IMR-90 (cell line): ENCODE results near the gene ELMO1. TPM values are rescaled to one million over a fixed set of nuclear protein-coding genes. Genes with fewer than 3 reads are reported as not detected.

Experiments
- ATAC-seq: fragments of 200-7000 bp; cut with Tn5 transposase; 2 replicates; pipeline ENCODE4 v1.9.1; 2020; ENCODE audit warnings: low read depth, mild to moderate bottlenecking, moderate library complexity
- BruUV-seq: library from RNA; stranded (reverse); fragments of 400-500 nt; replicated peaks from 2 replicates; lab custom pipeline; 2021; lab: Mats Ljungman, UMichigan
- CTCF ChIA-PET: fragments of 300-600 bp; formaldehyde crosslinking; extraction: SDS; loops from one replicate; lab custom pipeline; 2021; ENCODE audit warnings: antibody characterized with exemption; lab: Yijun Ruan, JAX
- POLR2A ChIA-PET: fragments of 300-600 bp; sonication (Branson Sonifier 250); formaldehyde crosslinking; loops from one replicate; lab custom pipeline; 2022; ENCODE audit warnings: antibody characterized with exemption; ENCODE audit not compliant: unreplicated experiment; lab: Charles Lee
- DNase-seq: peaks from one replicate; pipeline ENCODE4 v3.0.0; 2013
- H2AFZ ChIP-seq: replicated peaks from 2 replicates; pipeline ENCODE3; 2013; ENCODE audit warnings: low read length, mild to moderate bottlenecking; ENCODE audit not compliant: poor library complexity
- H2AK5ac ChIP-seq: 2 replicates; pipeline ENCODE4 v1.6.1; 2013; ENCODE audit warnings: low read depth, low read length, inconsistent platforms
- H2AK9ac ChIP-seq: replicated peaks from 2 replicates; pipeline ENCODE3; 2013; ENCODE audit warnings: mild to moderate bottlenecking, low read depth, low read length, moderate library complexity; ENCODE audit not compliant: poor library complexity
- H2BK120ac ChIP-seq: 2 replicates; pipeline ENCODE4 v1.6.1; 2013; ENCODE audit warnings: low read depth, low read length, inconsistent platforms
- H2BK15ac ChIP-seq: 3 replicates; pipeline ENCODE4 v1.6.1; 2013; ENCODE audit warnings: low read depth, low read length, inconsistent platforms
- H2BK20ac ChIP-seq: 2 replicates; pipeline ENCODE4 v1.6.1; 2013; ENCODE audit warnings: low read depth, mild to moderate bottlenecking, inconsistent platforms, low read length, moderate library complexity
- H2BK5ac ChIP-seq: 2 replicates; pipeline ENCODE4 v1.6.1; 2013; ENCODE audit warnings: mild to moderate bottlenecking, low read depth, low read length, inconsistent platforms; ENCODE audit not compliant: poor library complexity, severe bottlenecking
- H3K14ac ChIP-seq: replicated peaks from 2 replicates; pipeline ENCODE4 v1.6.1; 2013; ENCODE audit warnings: low read depth, low read length, inconsistent platforms
- H3K18ac ChIP-seq: 2 replicates; pipeline ENCODE4 v1.6.1; 2013; ENCODE audit warnings: low read depth, low read length, control low read depth
- H3K23ac ChIP-seq: 2 replicates; pipeline ENCODE4 v1.6.1; 2013; ENCODE audit warnings: low read depth, low read length, inconsistent platforms
- H3K27ac ChIP-seq: 2 replicates; pipeline ENCODE4 v1.5.1; 2013; ENCODE audit warnings: mild to moderate bottlenecking, control low read depth, low read length; ENCODE audit not compliant: insufficient read depth
- H3K27me3 ChIP-seq: 2 replicates; pipeline ENCODE4 v1.6.1; 2013; ENCODE audit warnings: low read length; ENCODE audit not compliant: control insufficient read depth, insufficient read depth
- H3K36me3 ChIP-seq: 2 replicates; pipeline ENCODE4 v1.6.1; 2013; ENCODE audit warnings: low read length, mixed read lengths; ENCODE audit not compliant: control insufficient read depth, insufficient read depth
- H3K4ac ChIP-seq: 2 replicates; pipeline ENCODE4 v1.6.1; 2013; ENCODE audit warnings: low read depth, low read length, inconsistent platforms
- H3K4me1 ChIP-seq: 2 replicates; pipeline ENCODE4 v1.6.1; 2013; ENCODE audit warnings: low read length, mixed read lengths; ENCODE audit not compliant: control insufficient read depth, insufficient read depth
- H3K4me2 ChIP-seq: 2 replicates; pipeline ENCODE4 v1.6.1; 2013; ENCODE audit warnings: low read depth, mild to moderate bottlenecking, control low read depth, low read length, moderate library complexity
- H3K4me3 ChIP-seq: 2 replicates; pipeline ENCODE4 v1.5.1; 2013; ENCODE audit warnings: low read depth, mild to moderate bottlenecking, control low read depth, low read length, moderate library complexity; ENCODE audit not compliant: insufficient read depth
- H3K56ac ChIP-seq: 2 replicates; pipeline ENCODE4 v1.6.1; 2013; ENCODE audit warnings: low read length, inconsistent platforms; ENCODE audit not compliant: insufficient read depth; ENCODE audit errors: extremely low read depth
- H3K79me1 ChIP-seq, 2 experiments: 2 replicates each; pipeline ENCODE4 v1.6.1; 2013; ENCODE audit warnings: low read length in 2 of 2, inconsistent platforms in 1 of 2, low read depth in 1 of 2
- H3K9ac ChIP-seq: 2 replicates; pipeline ENCODE4 v1.6.1; 2013; ENCODE audit warnings: low read depth, low read length, control low read depth
- H3K9me1 ChIP-seq: 2 replicates; pipeline ENCODE4 v1.6.1; 2013; ENCODE audit warnings: low read length, inconsistent platforms; ENCODE audit not compliant: insufficient read depth
- H3K9me3 ChIP-seq: 2 replicates; pipeline ENCODE4 v1.6.1; 2013; ENCODE audit warnings: low read length; ENCODE audit not compliant: control insufficient read depth, insufficient read depth
- H4K20me1 ChIP-seq: 2 replicates; pipeline ENCODE4 v1.6.1; 2013; ENCODE audit warnings: low read length, inconsistent platforms; ENCODE audit not compliant: insufficient read depth
- H4K5ac ChIP-seq: 2 replicates; pipeline ENCODE4 v1.6.1; 2013; ENCODE audit warnings: mild to moderate bottlenecking, low read depth, low read length, control low read depth
- H4K8ac ChIP-seq, 2 experiments: 2 replicates each; pipeline ENCODE4 v1.6.1; 2013; ENCODE audit warnings: low read depth in 2 of 2, low read length in 2 of 2, control low read depth in 1 of 2, inconsistent platforms in 1 of 2
- H4K91ac ChIP-seq: 2 replicates; pipeline ENCODE4 v1.6.1; 2013; ENCODE audit warnings: low read depth, low read length, inconsistent platforms; ENCODE audit not compliant: insufficient read depth
- CHD1 ChIP-seq: IDR thresholded peaks from 2 replicates; pipeline ENCODE4 v1.6.1; 2012; ENCODE audit warnings: low read depth, low read length, improper control_type of control experiment
- MAFK ChIP-seq: IDR thresholded peaks from 2 replicates; pipeline ENCODE4 v1.6.1; 2012; ENCODE audit warnings: low read depth, low read length, improper control_type of control experiment
- MAZ ChIP-seq: IDR thresholded peaks from 2 replicates; pipeline ENCODE4 v1.6.1; 2012; ENCODE audit warnings: low read depth, mild to moderate bottlenecking, low read length, improper control_type of control experiment, moderate library complexity, borderline replicate concordance
- MXI1 ChIP-seq: IDR thresholded peaks from 2 replicates; pipeline ENCODE4 v1.6.1; 2012; ENCODE audit warnings: low read depth, mild to moderate bottlenecking, low read length, moderate library complexity, borderline replicate concordance
- NFE2L2 ChIP-seq: fragments of 150-350 bp; IDR thresholded peaks from 2 replicates; pipeline ENCODE4 v1.6.1; 2016; ENCODE audit warnings: low read depth, mild to moderate bottlenecking, low read length
- POLR2A ChIP-seq: IDR thresholded peaks from 2 replicates; pipeline ENCODE4 v1.6.1; 2012; ENCODE audit warnings: mild to moderate bottlenecking, low read depth, low read length
- RAD21 ChIP-seq: IDR thresholded peaks from 2 replicates; pipeline ENCODE4 v1.6.1; 2012; ENCODE audit warnings: low read length, improper control_type of control experiment
- RCOR1 ChIP-seq: IDR thresholded peaks from 2 replicates; pipeline ENCODE4 v1.6.1; 2012; ENCODE audit warnings: mild to moderate bottlenecking, low read length, improper control_type of control experiment; ENCODE audit not compliant: insufficient replicate concordance
- RFX5 ChIP-seq: IDR thresholded peaks from 2 replicates; pipeline ENCODE4 v1.8.0; 2012; ENCODE audit warnings: low read depth, mild to moderate bottlenecking, low read length, moderate library complexity
- WGBS, 2 experiments: methylation state at CpG; one replicate each; pipeline versions ENCODE4 v1.1.5 to v1.1.7; 2013; ENCODE audit warnings: missing lambda C conversion rate in 2 of 2; ENCODE audit not compliant: insufficient read length in 1 of 2; ENCODE audit errors: extremely low coverage in 2 of 2; 5-methylcytosine and 5-hydroxymethylcytosine counted together
- dilution Hi-C: fragments of 300-500 bp; cut with HindIII; formaldehyde crosslinking; loops from one replicate; pipeline ENCODE4 v1.14.3; 2018; ENCODE audit warnings: low sequenced_read_pairs; ENCODE audit not compliant: unreplicated experiment
- in situ Hi-C: fragments of 300-500 bp; cut with MboI; formaldehyde crosslinking; loops from 3 replicates; pipeline ENCODE4 v1.14.3; 2019; ENCODE audit warnings: low sequenced_read_pairs, inconsistent platforms, mixed read lengths
- intact Hi-C: fragments of 100-400 bp; cut with micrococcal nuclease; formaldehyde crosslinking; loops from 2 replicates; pipeline ENCODE4 v1.10.0; 2022
- polyA plus RNA-seq, 3 experiments: library from polyadenylated mRNA; depleted of rRNA; stranded (reverse); fragments of >200 nt; gene quantifications; 2 replicates each; pipeline ENCODE4 v1.2.3, GENCODE V29; 2012; ENCODE audit warnings: low replicate concordance in 1 of 3
- total RNA-seq: library from RNA; depleted of rRNA; stranded (reverse); fragments of >200 nt; gene quantifications from 2 replicates; pipeline ENCODE4 v1.2.3, GENCODE V29; 2012
- TF ChIP-seq, protein P1 (sequence below): fragments of 150-350 bp; IDR thresholded peaks from 2 replicates; pipeline ENCODE4 v1.6.1; 2017; ENCODE audit warnings: mild to moderate bottlenecking, antibody characterized with exemption, low read length, low read depth
- TF ChIP-seq, protein P2 (sequence below): fragments of 150-350 bp; IDR thresholded peaks from 2 replicates; pipeline ENCODE4 v1.6.1; 2016; ENCODE audit warnings: low read depth, mild to moderate bottlenecking, low read length, moderate library complexity, borderline replicate concordance
- TF ChIP-seq, protein P3 (sequence below): conservative IDR thresholded peaks from 2 replicates; pipeline ENCODE4 v1.5.1; 2012; ENCODE audit warnings: mild to moderate bottlenecking, low read depth, low read length, improper control_type of control experiment

The ELMO1 gene
- total and polyA plus RNA-seq, 2 of the 4 experiments (the other 2 are of a cell fraction) = 0.03 TPM; not detected in 1

DNA sequence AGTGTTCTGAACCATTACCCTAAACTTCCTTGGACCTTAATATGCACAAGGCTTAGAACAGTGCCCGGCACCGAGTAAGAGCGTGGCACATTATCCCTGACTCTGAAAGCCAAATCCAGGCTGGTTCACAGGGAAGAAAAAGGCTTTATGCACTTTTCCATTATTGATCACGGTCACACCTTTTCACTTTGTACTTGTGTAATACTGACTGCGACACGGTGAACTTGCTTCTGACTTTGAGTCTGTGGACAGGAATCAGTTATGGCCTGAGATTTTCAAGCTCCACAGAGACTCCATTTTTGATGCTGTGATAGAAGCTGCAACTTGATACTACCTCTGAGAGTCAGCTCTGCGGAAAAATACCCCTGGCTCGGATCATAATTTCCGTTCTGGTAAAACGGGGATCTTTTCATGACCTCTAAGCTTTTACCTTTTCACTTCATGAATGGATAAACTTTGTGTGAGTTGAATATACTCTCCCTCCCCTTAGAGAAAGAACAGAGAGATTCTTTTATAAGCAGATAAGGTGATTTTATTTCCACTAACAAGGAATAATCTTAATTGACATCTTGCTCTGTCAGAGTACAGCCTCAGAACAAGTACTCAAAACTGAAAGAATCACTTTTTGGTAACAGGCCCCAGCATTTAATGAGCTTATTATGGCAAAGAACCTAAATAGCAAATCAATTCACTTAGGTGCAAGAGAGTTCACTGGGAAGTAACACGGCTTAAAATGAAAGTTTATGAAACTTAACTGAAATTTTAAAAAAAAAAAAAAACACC, 88.8 kb downstream of the ELMO1 start:
- Histone ChIP-seq H2AK9ac (no peak overlapping the region), H4K91ac (no peak overlapping the region), H2BK120ac (no peak overlapping the region), H3K4ac (no peak overlapping the region), H4K20me1 (no peaks in the 10 kb centered on the region), H4K8ac (no peak overlapping the region), H2BK15ac (no peak overlapping the region), H3K4me3 (no peak overlapping the region), H3K9me3 (peaks cover 10% of the 10 kb centered on the region), H3K9ac (no peak overlapping the region), H3K14ac (no peak overlapping the region), H2AFZ (no peak overlapping the region), H3K27ac (no peak overlapping the region), H3K79me1 (no peaks in the 10 kb centered on the region), H3K56ac (no peak overlapping the region), H4K5ac (no peak overlapping the region), H2BK20ac (no peak overlapping the region), H3K23ac (no peak overlapping the region), H3K36me3 (no peaks in the 10 kb centered on the region), H2AK5ac (no peak overlapping the region), H3K4me1 (no peaks in the 10 kb centered on the region), H3K18ac (no peak overlapping the region), H3K27me3 (no peaks in the 10 kb centered on the region), H3K4me2 (no peak overlapping the region), H2BK5ac (no peak overlapping the region), H3K9me1 (no peaks in the 10 kb centered on the region)
- WGBS, 2 experiments = 72% methylated on average over 3 of the region's 11 CpGs; no CpG with 5 or more reads in 1 of the 2 experiments
- in situ Hi-C loops (no loop called here), dilution Hi-C loops (no loop called here), intact Hi-C loops (no loop called here)
- ChIA-PET POLR2A (no interaction called here), CTCF (interaction anchor here (0.6 kb wide), 1 partner anchor 110 kb away, joined by 3 read pairs; no protein-coding TSS in a partner anchor)
- no peak for ATAC-seq
- TF ChIP-seq POLR2A (no peak), MXI1 (no peak), CHD1 (no peak), MAFK (no peak), NFE2L2 (no peak), RCOR1 (no peak), RAD21 (no peak), RFX5 (no peak), MAZ (no peak)
- TF ChIP-seq, protein P1, sequence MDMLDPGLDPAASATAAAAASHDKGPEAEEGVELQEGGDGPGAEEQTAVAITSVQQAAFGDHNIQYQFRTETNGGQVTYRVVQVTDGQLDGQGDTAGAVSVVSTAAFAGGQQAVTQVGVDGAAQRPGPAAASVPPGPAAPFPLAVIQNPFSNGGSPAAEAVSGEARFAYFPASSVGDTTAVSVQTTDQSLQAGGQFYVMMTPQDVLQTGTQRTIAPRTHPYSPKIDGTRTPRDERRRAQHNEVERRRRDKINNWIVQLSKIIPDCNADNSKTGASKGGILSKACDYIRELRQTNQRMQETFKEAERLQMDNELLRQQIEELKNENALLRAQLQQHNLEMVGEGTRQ = no peak
- TF ChIP-seq, protein P2, sequence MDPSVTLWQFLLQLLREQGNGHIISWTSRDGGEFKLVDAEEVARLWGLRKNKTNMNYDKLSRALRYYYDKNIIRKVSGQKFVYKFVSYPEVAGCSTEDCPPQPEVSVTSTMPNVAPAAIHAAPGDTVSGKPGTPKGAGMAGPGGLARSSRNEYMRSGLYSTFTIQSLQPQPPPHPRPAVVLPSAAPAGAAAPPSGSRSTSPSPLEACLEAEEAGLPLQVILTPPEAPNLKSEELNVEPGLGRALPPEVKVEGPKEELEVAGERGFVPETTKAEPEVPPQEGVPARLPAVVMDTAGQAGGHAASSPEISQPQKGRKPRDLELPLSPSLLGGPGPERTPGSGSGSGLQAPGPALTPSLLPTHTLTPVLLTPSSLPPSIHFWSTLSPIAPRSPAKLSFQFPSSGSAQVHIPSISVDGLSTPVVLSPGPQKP = no peak
- TF ChIP-seq, protein P3, sequence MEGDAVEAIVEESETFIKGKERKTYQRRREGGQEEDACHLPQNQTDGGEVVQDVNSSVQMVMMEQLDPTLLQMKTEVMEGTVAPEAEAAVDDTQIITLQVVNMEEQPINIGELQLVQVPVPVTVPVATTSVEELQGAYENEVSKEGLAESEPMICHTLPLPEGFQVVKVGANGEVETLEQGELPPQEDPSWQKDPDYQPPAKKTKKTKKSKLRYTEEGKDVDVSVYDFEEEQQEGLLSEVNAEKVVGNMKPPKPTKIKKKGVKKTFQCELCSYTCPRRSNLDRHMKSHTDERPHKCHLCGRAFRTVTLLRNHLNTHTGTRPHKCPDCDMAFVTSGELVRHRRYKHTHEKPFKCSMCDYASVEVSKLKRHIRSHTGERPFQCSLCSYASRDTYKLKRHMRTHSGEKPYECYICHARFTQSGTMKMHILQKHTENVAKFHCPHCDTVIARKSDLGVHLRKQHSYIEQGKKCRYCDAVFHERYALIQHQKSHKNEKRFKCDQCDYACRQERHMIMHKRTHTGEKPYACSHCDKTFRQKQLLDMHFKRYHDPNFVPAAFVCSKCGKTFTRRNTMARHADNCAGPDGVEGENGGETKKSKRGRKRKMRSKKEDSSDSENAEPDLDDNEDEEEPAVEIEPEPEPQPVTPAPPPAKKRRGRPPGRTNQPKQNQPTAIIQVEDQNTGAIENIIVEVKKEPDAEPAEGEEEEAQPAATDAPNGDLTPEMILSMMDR = no peak
- no TSS peak for BruUV-seq
- no peak for DNase-seq
